Upper lobe of right lung (tissue), 1 donor: ENCODE results near the gene DCLRE1B. TPM values are rescaled to one million over a fixed set of nuclear protein-coding genes. Genes with fewer than 3 reads are reported as not detected.

Experiments
- ATAC-seq: fragments of 200-7000 bp; cut with Tn5 transposase; one replicate; pipeline ENCODE4 v1.9.1; 2020; ENCODE audit warnings: mild to moderate bottlenecking, moderate library complexity
- DNase-seq: peaks from one replicate; pipeline ENCODE4 v3.0.0-alpha.2; 2020
- H3K27ac ChIP-seq: fragments of 200-600 bp; one replicate; pipeline ENCODE4 v1.8.0; 2022
- H3K27me3 ChIP-seq: fragments of 200-600 bp; one replicate; pipeline ENCODE4 v1.8.0; 2022; ENCODE audit warnings: mild to moderate bottlenecking
- H3K36me3 ChIP-seq: fragments of 200-600 bp; one replicate; pipeline ENCODE4 v1.8.0; 2022
- H3K4me1 ChIP-seq: fragments of 200-600 bp; one replicate; pipeline ENCODE4 v1.8.0; 2022
- H3K4me3 ChIP-seq: fragments of 200-600 bp; one replicate; pipeline ENCODE4 v1.8.0; 2022; ENCODE audit warnings: mild to moderate bottlenecking
- H3K9me3 ChIP-seq: fragments of 200-600 bp; one replicate; pipeline ENCODE4 v1.8.0; 2022
- CTCF ChIP-seq: fragments of 200-600 bp; IDR thresholded peaks from one replicate; pipeline ENCODE4 v1.8.0; 2022; ENCODE audit warnings: antibody characterized with exemption
- intact Hi-C: fragments of 100-400 bp; cut with DNase I; formaldehyde crosslinking; loops from one replicate; pipeline ENCODE4 v1.11.0; 2022
- total RNA-seq: library from RNA; stranded (reverse); fragmentation: NEBNext Ultra II Directional; extraction: Animal tissue kit (Norgen Biotek cat#: 25700); gene quantifications from one replicate; pipeline ENCODE4 v1.2.1, GENCODE V29; 2021
- donor health status: DM: no; HTN: yes; CAD: no; lungs with severe emphysema.

The DCLRE1B gene
- total RNA-seq, 1 donor from 2014 or later = 6.6 TPM

- Histone ChIP-seq H3K27ac (no peak overlapping the region), H3K9me3 (no peaks in the 10 kb centered on the region), H3K27me3 (no peaks in the 10 kb centered on the region), H3K36me3 (no peaks in the 10 kb centered on the region), H3K4me3 (no peak overlapping the region), H3K4me1 (no peaks in the 10 kb centered on the region)
- no peak for ATAC-seq
- intact Hi-C loops = no loop called here
- TF ChIP-seq CTCF = no peak
- no peak for DNase-seq
These were observed 12.4 kb downstream of the DCLRE1B start for GRCh38 chr1:113917400-113918082.

GRCh38 chr1:113918243-113918642 lies 13.1 kb downstream of the DCLRE1B start:
- no peak for TF ChIP-seq CTCF
- H3K4me1 ChIP-seq = no peaks in the 10 kb centered on the region
- intact Hi-C loops = no loop called here

GRCh38 chr1:113922957-113923356 lies 17.8 kb downstream of the DCLRE1B start:
- H3K4me3 ChIP-seq = no peak overlapping the region
- DNase-seq (no peak), ATAC-seq (no peak)
- no peak for TF ChIP-seq CTCF
- H3K9me3 ChIP-seq = no peaks in the 10 kb centered on the region
- intact Hi-C loops = no loop called here
- no peaks in the 10 kb centered on the region for H3K27me3 ChIP-seq
- no peaks in the 10 kb centered on the region for H3K36me3 ChIP-seq
- no peak overlapping the region for H3K27ac ChIP-seq
- H3K4me1 ChIP-seq = no peaks in the 10 kb centered on the region

More at GRCh38 chr1:113918243-113918642, 13.1 kb downstream of the DCLRE1B start:
- no peak overlapping the region for H3K4me3 ChIP-seq
- no peaks in the 10 kb centered on the region for H3K36me3 ChIP-seq
- H3K27me3 ChIP-seq = no peaks in the 10 kb centered on the region
- H3K27ac ChIP-seq = no peak overlapping the region
- DNase-seq (no peak), ATAC-seq (no peak)
- H3K9me3 ChIP-seq = no peaks in the 10 kb centered on the region

GRCh38 chr1:113924473-113924872 lies 19.3 kb downstream of the DCLRE1B start:
- ATAC-seq (no peak), DNase-seq (no peak)
- no peak for TF ChIP-seq CTCF
- H3K4me1 ChIP-seq = no peaks in the 10 kb centered on the region
- H3K9me3 ChIP-seq = no peaks in the 10 kb centered on the region
- H3K27me3 ChIP-seq = no peaks in the 10 kb centered on the region
- intact Hi-C loops = no loop called here
- H3K36me3 ChIP-seq = no peaks in the 10 kb centered on the region
- no peak overlapping the region for H3K27ac ChIP-seq
- no peak overlapping the region for H3K4me3 ChIP-seq

- DNase-seq = no peak
- intact Hi-C loops = no loop called here
These were observed 23.2 kb downstream of the DCLRE1B start for GRCh38 chr1:113928187-113928930.

More at GRCh38 chr1:113928187-113928930, 23.2 kb downstream of the DCLRE1B start:
- Histone ChIP-seq H3K4me3 (peak overlapping the region; percentile 83), H3K9me3 (no peaks in the 10 kb centered on the region), H3K36me3 (no peaks in the 10 kb centered on the region), H3K27me3 (no peaks in the 10 kb centered on the region), H3K27ac (peak overlapping the region; percentile 96), H3K4me1 (peaks cover 24% of the 10 kb centered on the region)
- no peak for ATAC-seq
- TF ChIP-seq CTCF = no peak
